HG02678 (cell line): Measurements from ENCODE around the gene ARPIN.
"Not testable (repeated sequence)": the region's sequence is repeated elsewhere in the genome, so short reads cannot be mapped to it uniquely, and the experiment has no call there.

Source experiments
- ATAC-seq: cut with Tn5 transposase; IDR thresholded peaks from one replicate; pipeline ENCODE4 v1.9.1; 2021; ENCODE audit warnings: mild to moderate bottlenecking, moderate library complexity; ENCODE audit not compliant: unreplicated experiment

The ARPIN gene

GRCh38 chr15:89912674-89913396 lies at the start of gene ARPIN:
Gene ARPIN, minus strand, starts transcription at chr15:89912952. Its CDS starts 117 bp downstream, at chr15:89912835.
- ATAC-seq = no peak

DNA sequence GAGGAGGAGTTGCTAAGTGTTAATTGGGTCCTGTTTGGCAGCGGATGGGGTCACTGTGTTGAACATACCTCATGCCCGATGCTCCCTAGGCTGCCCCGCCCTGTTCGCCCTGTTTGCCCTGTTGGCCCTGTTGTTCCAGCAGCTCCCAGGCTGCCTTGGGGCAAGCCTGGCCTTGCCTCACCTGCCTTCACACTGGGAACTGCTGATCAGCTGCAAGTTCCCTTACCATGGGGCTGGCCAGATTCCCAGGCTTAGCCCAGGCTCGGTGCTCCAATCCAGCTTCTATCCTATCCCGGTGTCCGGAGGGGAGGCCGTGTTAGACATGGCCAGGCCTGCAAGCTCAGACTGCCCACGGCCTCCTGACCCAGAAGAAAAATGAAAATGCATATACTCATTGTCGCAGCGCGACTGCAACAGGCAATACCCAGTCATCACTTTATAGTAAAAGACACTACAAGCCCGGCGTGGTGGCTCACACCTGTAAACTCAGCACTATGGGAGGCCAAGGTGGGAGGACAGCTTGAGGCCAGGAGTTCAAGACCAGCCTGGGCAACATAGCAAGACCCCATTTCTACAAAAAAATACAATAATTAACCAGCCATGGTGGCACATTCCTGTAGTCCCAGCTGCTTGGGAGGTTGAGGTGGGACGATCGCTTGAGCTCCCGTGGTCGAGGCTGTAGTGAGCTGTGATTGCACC lies 45.5 kb upstream of the ARPIN start:
- ATAC-seq = no peak

DNA sequence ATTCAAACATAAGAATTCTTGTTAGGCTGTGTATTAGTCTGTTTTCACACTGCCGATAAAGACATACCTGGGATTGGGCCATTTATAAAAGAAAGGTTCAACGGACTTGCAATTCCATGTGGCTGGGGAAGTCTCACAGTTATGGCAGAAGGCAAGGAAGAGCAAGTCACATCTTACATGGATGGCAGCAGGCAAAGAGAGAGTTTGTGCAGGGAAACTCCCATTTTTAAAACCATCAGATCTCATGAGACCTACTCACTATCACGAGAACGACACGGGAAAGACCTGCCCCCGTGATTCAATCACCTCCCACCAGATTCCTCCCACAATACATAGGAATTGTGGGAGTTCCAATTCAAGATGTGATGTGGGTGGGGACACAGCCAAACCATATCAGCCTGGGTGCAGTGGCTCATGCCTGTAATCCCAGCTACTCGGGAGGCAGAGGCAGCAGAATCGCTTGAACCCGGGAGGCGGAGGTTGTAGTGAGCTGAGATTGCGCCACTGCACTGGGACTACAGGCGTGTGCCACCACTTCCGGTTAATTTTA lies 42.8 kb upstream of the ARPIN start:
- ATAC-seq = not testable (repeated sequence)

- ATAC-seq = no peak
Measured at GRCh38 chr15:89954541-89954940, 41.8 kb upstream of the ARPIN start.

- ATAC-seq = no peak
Measured at GRCh38 chr15:89948796-89949195, 36.0 kb upstream of the ARPIN start.

DNA sequence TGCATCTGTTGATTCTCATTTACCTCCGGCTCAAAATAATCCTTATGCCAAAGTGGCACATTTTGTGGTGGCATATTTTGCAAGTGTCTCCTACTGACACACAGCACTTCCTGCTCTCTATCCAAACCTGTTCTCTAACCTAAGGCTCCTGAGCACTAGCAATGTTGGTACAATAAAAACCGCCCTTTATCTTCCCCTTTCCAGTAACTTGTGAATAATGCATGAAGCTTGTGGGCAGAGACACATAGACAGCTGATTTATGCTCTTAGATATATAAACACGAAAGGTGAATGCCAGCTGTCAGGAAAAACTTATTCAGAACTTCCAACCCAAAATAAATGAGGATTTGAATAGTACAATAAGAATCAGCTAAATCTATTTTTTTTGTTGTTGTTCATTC lies 34.6 kb upstream of the ARPIN start:
- ATAC-seq = no peak

- ATAC-seq = no peak
Measured at GRCh38 chr15:89946681-89947299, 34.0 kb upstream of the ARPIN start.

GRCh38 chr15:89943721-89944120 lies 31.0 kb upstream of the ARPIN start:
- not testable (repeated sequence) for ATAC-seq

DNA sequence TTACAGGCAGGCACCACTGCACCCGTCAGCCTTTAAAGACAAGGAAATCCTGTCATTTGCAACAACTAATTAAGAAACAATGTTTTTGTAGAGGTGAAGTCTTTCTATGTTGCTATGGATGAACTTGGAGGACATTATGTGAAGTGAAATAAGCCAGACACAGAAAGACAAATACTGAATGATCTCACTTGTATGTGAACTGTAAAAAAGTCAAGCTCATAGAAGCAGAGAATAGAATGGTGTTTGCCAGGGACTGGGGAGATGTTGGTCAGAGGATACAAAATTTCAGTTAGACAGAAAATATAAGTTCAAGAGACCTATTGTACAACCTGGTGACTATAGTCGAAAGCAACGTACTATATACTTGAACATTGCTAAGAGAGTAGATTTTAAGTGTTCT lies 27.2 kb upstream of the ARPIN start:
- ATAC-seq = no peak

DNA sequence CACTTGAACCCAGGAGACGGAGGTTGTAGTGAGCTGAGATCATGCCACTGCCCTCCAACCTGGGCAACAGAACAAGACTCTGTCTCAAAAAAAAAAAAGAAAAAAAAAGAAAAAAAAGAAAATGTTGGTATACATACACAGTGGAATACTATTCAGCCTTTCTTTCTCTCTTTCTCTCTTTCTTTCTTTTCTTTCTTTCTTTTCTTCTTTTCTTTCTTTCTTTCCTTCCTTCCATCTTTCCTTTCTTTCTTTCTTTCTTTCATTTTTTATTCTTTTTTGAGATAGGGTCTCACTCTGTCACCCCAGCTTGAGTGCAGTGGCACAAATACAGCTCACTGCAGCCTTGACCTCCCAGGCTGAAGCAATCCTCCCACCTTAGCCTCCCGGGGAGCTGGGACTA lies 26.6 kb upstream of the ARPIN start:
- ATAC-seq = not testable (repeated sequence)

- no peak for ATAC-seq
Measured at GRCh38 chr15:89937365-89938350, 24.9 kb upstream of the ARPIN start.

DNA sequence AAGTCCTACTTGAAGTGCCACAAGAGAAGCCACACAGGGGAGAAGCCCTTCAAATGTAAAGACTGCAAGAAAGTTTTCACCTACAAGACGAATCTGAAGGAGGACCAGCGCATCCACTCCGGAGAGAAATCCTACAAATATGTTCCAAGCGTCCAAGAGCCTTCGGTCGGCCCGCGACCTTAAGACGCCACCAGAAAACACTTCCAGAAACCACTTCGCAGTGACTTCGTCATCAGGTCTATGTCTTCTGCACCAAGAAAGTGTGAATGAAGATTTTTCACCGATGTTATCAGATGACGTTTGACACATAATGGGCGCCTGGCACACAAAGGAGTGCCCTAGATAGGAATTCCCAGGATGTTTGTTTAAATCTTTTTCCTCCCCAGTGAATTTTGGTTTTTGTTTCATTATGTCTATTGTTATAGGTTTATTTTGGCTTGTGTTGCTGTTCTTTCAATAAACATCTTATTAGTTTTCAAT lies 24.1 kb upstream of the ARPIN start:
- no peak for ATAC-seq

GRCh38 chr15:89936051-89936785 lies 23.5 kb upstream of the ARPIN start:
- no peak for ATAC-seq

DNA sequence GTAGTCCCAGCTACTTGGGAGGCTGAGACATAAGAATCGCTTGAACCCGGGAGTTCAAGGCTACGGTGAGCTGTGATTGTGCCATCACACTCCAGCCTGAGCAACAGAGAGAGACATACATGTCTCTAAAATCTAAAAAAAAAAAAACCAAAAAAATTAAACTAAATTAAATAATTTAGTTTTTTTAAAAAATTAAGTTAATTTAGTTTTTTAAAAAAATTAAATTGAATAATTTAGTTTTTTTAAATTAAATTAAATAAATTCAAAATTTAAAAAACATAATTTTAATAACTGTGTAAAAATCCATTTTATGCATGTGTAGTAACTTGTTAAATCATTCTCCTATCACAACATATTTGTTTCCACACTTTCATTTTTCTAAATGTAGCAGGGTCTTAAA lies 20.1 kb upstream of the ARPIN start:
- no peak for ATAC-seq

GRCh38 chr15:89928421-89928820 lies 15.7 kb upstream of the ARPIN start:
- ATAC-seq = no peak

DNA sequence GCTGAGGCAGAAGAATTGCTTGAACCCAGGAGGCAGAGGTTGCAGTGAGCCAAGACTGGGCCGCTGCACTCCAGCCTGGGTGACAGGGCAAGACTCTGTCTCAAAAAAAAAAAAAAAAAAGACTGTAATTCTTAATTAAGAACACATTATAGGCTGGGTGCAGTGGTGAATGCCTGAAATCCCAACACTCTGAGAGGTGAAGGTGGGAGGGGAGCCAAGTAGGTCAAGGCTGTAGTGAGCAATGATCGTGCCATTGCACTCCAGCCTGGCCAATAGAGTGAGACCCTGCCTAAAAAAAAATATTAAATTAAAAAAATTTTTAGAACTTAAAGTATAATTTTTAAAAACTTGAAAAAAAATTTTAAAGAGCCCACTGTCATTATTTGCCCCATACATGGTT lies 13.4 kb upstream of the ARPIN start:
- no peak for ATAC-seq

- ATAC-seq = no peak
Measured at GRCh38 chr15:89917442-89918101, 4.8 kb upstream of the ARPIN start.

DNA sequence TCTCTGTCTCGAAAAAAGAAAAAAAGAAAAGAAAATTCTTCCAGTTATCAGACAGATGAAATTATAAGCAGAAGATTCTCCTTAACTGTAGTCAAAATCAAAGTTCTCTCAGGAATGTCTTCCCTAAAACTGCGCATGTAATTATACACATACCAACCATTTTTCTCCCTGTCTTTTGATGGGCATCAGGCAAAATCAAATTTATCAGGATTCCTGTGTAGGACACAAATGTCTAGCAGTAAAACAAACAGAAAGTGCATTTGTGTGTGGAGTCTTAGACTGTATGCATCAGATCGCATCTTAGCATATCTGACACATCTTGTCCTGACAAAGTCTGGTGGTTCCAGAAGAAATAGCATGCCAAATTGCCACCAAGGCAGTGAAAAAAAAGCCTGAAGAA lies 3.9 kb upstream of the ARPIN start:
- no peak for ATAC-seq

- ATAC-seq = no peak
Measured at GRCh38 chr15:89912145-89912673, 543 bp downstream of the ARPIN start.
